ENCODE measurements around the gene IL12RB2.

- TF ChIP-seq POLR2AphosphoS5 (IDR thresholded peaks at IDR 0.05; ENCODE audit: low read depth, low read length) = no peak
- TF ChIP-seq POLR2A (IDR thresholded peaks at IDR 0.05; ENCODE audit: borderline replicate concordance, extremely low read depth, insufficient read depth, insufficient read length) = no peak
- no peak for TF ChIP-seq CTCF (IDR thresholded peaks at IDR 0.05 in 2 of 3, conservative IDR thresholded peaks at IDR 0.05 in 1 of 3; ENCODE audit: borderline replicate concordance in 1 of 3, insufficient read depth in 1 of 3, low read depth in 2 of 3, low read length in 2 of 3)
- TF ChIP-seq SP1 (IDR thresholded peaks at IDR 0.05; ENCODE audit: low read depth) = no peak
- TF ChIP-seq SRF (IDR thresholded peaks at IDR 0.05; ENCODE audit: low read depth) = no peak
- TF ChIP-seq ZNF274 (IDR thresholded peaks at IDR 0.05; ENCODE audit: low read depth, low read length) = no peak
- no peak for TF ChIP-seq EGR1 (IDR thresholded peaks at IDR 0.05; ENCODE audit: low read depth)
- no peak for TF ChIP-seq YY1 (IDR thresholded peaks at IDR 0.05; ENCODE audit: extremely low read depth, insufficient replicate concordance, low read depth, low read length)
- no peak for TF ChIP-seq SIN3A (IDR thresholded peaks at IDR 0.05; ENCODE audit: low read depth)
- TF ChIP-seq EZH2phosphoT487 (IDR thresholded peaks at IDR 0.05; ENCODE audit: borderline replicate concordance) = no peak
- no peak for TF ChIP-seq JUND (IDR thresholded peaks at IDR 0.05)
- no peak for TF ChIP-seq ZFX (IDR thresholded peaks at IDR 0.05)
These were observed 42.8 kb upstream of the IL12RB2 start for GRCh38 chr1:67264899-67265298.
